HG03442 (cell line): ENCODE measurements around the gene SNUPN.

Source experiments
- ATAC-seq: cut with Tn5 transposase; IDR thresholded peaks from one replicate; pipeline ENCODE4 v1.9.1; 2021; ENCODE audit warnings: mild to moderate bottlenecking, moderate library complexity; ENCODE audit not compliant: unreplicated experiment

The SNUPN gene

DNA sequence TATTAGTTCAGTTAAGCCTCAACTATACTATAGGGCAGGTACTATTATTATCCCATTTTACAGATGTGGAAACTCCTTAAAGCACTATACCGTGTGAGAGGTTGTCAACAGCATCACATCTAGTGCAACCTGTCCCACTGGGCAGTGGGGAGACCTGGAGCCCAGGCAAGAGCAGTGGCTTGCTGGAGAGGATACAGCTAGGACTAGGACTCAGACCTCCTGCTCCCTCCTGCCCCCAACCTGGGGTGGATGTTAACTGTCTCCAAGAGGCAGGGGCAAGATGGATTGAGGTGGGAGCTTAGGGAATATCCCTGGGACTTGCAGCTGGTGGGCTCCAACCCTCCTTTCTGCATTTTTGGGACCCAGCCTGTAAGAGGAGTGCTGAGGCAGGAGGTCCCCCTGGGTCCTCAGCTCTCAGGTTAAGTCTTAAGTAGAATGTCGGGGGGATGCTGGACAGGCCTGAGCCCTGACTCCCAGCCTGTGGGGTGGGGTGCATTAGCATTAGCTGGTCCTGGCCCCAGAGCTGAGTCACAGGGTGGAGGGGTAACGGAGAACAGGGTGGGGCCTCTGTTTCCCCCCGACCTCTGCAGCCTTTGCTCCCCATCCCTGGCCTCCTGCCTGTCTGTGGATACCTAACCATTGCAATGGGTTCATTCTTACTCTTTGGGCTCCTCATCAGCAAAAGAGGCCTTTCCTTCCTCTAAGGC, 28.8 kb upstream of the SNUPN start:
- ATAC-seq = no peak

DNA sequence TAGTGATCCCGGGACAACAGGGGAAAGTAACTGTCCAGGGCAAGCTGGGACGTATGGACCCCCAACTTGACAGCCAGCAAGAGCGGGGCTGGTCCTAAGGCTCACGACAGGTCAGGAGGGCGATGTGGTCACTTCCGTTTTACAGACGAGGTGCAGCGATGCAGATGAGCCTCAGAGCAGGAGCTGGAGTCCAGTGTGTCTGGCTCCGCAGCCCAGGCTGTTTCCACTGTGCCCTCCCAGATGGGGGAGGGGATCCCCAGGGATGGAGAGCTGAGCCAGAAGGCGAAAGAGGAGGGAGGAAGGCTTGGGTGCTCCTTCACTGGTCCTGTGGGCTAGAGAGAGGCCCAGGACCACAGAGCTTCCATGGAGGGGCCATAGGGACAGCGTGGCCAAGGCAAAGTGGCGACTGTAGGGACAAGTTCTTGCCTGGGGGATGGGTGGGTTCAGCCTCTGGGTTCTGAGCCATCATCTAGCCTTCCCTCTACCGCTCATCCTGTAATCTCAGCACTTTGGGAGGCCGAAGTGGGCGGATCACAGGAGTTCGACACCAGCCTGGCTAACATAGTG, 27.9 kb upstream of the SNUPN start:
- ATAC-seq = no peak

DNA sequence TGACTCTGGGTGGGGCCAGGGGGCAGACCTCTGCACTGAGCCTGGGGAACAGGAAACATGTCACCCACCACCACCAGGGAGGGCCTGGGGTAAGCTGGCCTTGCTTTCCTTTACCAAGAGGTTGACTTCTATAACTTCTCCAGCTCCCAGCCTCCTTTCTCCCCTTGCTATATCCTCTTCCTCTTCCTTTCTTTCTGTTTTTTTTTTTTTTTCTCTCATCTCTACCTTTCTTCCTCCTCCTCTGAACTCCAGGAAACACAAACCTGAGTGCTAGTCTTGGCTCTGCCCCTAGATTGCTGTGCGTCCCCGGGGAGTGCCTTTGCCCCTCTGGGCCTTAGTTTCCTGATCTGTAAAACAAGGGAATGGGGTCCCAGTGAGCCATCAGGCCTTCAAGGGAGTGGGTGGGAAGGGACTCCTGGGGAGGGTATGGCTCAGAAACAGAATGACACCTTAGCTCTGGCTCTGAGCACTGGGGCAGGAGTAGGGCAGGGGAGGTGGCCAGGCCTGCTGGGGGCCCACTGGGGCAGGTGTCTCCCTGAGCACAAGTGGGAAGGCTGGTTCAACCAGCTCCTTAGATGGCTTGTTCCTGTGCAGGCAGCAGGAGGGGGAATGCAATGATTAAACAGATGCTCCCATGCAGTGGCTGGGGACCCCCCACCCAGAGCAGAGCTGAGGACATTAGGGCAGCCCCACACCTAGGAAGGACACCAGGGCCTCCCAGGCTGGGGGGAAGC, 26.5 kb upstream of the SNUPN start:
- no peak for ATAC-seq

DNA sequence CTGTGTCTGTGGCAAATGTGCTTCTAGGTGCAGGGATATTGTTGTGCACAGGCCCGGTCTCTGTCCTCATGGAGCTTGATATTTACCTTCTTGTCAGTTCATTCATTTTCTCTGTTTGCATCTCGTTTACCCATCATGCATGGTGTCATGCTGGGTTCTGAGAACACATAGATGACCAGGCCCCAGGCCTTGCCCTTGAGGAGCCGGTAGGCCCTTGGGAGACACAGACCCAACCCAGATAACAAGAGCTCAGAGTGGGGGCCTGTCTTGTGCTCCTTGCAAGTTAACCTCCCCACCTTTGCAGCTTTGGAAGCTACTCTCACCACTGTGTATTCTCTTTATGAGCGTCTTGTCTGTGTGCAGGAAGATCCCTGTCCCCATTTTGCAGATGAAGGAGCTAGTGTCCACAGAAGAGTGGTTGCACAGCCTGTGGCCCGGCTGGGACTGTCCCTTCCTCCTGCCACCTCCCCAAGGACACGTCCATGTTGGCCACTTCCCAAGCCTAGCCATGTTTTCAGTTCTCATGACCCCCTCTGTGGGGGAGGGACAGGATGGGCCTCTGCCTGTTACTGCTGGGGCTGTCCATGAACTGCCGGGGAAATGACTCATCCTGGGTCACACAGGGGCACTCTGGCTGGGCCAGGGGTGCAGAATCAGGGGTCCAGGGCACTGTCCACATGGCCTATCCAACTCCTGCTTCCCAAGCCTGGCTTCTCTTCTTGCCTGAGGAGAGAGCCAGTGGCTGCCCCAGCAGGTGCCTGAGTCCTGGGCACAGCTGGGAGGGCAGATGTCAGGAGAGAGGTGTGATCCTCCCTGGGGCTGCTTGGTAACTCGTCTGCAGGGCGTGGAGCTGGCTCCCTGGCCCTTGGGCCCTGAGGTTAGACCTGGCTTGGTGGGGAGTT, 25.6 kb upstream of the SNUPN start:
- ATAC-seq = no peak

DNA sequence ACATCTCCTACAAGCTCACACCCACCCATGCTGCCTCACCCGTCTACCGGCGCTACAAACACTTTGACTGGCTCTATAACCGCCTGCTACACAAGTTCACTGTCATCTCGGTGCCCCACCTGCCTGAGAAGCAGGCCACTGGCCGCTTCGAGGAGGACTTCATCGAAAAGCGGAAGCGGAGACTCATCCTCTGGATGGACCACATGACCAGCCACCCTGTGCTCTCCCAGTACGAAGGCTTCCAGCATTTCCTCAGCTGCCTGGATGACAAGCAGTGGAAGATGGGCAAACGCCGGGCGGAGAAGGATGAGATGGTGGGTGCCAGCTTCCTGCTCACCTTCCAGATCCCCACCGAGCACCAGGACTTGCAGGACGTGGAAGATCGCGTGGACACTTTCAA, 24.3 kb upstream of the SNUPN start:
- no peak for ATAC-seq

DNA sequence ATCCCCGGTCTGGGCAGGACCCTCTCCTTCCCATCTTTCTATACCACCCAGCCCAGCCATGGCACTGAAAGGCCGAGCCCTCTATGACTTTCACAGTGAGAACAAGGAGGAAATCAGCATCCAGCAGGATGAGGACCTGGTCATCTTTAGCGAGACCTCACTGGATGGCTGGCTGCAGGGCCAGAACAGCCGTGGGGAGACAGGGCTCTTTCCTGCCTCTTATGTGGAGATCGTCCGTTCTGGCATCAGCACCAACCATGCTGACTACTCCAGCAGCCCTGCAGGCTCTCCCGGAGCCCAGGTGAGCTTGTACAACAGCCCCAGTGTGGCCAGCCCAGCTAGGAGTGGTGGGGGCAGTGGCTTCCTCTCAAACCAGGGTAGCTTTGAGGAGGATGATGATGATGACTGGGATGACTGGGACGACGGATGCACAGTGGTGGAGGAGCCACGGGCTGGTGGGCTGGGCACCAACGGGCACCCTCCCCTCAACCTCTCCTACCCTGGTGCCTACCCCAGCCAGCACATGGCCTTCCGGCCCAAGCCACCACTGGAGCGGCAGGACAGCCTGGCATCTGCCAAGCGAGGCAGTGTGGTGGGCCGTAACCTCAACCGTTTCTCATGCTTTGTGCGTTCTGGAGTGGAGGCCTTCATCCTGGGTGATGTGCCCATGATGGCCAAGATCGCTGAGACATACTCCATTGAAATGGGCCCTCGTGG, 23.7 kb upstream of the SNUPN start:
- no peak for ATAC-seq

DNA sequence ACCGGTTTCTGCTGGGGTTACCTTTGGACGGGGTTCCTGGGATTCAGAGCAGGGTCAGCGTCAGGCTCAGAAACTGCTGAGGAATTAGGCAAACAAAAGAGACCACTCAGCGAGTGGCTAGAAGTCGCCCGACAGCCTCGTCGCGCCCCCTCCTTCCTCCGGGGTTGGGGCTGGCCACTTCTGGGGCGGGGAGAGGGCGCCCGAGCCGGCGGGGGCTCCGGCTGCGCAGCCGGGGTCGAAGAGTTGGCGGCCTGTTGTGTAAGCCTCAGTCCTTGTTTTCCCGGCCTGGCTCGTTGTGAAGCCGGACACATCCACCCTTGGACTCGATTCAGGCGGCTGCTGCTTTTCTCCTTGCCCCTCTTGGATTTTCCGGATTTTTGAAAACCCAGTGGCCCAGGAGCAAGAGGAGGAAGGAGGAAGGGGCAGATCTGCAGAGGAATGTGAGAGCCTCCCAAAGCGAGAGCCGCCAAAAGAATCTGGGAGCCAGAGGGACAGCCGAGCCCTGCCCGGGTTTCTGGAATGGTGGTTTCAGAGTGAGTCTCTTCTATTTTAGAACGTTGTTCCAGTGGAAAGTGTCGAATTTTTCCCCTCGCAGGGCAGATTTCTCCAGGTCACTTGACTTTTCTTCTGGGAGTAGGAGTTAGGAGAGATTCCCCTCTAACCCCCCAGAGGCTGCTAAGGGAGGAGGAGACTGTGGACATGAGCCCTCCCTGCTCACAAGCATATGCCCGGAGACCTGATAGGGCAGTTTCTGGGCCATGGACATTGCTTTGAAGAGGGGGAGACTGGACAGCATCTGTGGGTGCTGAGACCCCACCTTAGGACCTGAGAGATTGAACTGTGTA, 22.9 kb upstream of the SNUPN start:
- ATAC-seq = no peak

DNA sequence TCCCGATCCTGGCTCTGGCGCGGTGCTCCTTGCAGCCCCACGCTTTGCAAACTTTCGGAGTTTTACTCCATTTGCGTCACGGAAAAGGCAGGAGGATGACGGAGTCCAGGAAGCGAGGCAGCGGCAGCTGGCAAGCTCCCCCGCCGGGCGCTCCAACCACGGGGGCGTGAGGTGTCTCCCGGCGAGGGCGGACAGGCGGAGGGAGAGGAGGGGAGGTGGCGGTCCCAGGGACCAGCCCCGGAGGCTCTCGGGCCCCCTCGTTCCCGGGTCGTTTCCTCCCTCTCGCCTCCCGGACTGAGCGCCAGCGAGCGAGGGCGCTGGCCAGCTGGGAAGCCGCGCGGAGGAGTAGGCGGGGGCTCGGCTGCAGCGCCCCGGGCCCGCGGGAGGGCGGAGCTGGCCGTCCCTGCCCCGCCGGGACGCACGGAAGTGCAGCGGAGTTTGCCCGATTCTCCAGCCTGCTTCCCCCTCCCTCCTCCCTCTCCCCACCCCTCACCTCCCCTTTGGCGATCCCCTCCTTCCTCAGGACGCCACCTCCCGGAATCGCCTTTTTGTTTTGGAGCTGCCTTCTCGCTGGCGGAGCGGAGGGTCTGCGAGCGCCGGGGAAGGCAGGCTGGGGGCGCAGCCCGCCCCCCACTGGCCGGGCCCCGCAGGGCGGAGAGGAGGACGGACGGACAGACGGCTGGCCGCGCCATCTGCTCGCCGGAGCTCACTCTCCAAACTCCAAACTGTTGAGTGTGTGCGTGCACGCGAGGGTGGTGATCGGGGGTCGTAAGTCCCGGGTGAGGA, 22.0 kb upstream of the SNUPN start, which contains the start of gene SNX33:
Gene SNX33, plus strand, starts transcription at position 543 of the 786 bp plus-strand sequence. CDS start 1,191 bp downstream, outside the sequence.
- ATAC-seq = no peak

DNA sequence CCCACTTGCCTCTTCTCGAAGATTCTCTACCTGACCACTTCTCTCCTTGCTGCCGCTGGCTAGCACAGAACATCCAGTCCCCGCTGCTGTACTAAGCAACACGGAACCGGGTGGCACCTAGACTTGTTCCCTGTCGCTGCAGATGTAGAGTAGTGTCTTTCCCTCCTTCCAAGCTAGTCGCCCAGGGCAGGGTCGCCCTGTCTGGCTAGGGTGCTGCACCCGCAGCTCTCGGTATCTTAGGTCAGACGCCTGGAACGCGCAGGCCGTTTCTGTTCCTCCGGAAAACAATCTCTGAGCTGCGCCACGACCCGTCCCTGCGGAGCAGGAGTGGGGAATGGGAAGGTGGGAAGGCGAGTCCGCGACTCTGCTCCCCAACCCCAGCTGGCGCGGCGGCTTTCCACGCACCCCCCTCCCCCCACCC, 21.4 kb upstream of the SNUPN start:
- no peak for ATAC-seq

DNA sequence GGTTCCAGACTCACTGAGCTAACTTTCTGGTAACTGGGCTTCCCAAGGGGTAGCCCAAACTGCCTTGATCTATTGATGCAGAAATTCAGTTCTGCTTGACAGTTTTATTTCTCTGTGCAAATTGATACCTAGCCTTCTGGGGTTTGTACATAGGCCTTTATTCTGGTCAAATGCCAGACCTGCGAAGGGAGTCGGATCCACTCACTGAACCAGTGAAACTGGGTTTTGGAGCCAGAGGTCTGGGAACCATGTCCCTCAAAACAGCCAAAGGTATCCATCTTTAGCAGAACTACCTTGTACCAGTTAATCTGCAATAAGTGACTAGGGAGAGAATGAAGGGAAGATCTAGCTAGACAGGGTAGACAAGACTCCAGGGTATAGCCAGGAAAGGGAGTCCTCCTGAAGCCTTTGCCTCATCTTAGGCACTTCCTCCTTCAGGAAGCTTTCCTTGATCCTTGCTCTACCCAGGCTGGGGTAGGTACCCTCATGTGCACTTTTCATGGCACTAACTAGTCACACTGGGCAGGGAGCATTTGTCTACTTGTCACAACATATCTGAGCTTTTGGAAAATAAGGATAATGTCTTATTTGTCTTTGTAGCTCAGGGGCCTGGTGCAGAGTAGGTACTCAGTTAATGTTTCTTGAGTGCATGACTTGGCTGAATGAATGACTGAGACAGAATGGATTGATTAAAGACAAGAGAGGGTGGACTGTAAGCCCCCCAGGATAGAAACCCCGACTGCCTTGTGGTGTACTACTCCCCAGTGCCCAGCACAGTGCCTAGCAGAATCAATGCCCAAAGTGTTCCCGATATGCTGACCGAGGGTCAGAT, 20.8 kb upstream of the SNUPN start:
- no peak for ATAC-seq

DNA sequence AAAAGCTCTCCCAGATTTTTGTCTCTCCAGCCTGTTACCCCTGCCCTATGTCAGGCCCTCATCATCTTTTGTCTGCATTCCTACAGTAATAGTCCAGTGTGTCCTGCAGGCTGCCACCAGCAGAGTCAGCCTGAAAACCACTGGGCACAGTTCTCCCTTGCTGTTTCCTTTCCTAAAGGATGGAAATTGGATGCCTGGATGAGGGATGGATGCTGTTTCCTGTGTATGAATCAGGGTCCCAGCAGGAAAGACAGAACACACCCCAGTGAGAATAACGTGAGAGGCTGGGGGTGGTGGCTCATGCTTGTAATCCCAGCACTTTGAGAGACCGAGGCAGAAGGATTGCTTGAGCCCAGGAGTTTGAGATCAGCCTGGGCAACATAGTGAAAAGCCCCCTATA, 18.9 kb upstream of the SNUPN start:
- ATAC-seq = no peak

DNA sequence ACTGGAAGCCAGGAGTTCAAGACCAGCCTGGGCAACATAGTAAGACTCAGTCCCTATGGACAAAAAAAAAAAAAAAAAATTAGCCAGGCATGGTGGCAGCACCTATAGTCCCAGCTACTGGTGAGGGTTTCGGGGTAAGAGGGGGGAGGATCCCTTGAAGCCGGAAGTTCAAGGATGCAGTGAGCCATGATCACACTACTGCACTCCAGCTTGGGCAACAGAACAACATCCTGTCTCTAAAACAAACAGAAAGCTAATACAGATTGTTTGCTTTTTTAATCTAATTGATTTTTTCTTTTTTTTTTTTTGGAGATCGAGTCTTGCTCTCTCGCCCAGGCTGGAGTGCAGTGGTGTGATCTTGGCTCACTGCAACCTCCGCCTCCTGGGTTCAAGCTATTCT, 16.1 kb upstream of the SNUPN start:
- ATAC-seq = no peak

DNA sequence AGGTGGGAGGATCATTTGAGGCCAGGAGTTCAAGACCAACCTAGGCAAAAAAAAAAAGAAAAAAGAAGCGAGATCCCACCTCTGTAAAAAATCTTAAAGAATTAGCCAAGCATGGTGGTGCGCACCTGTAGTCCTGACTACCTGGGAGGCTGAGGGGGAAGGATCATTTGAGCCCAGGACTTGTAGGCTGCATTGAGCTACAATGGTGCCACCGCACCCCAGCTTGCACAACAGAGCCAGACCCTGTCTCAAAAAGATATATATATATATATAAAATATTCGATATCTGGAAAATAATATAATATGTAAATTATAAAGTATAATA, 15.6 kb upstream of the SNUPN start:
- no peak for ATAC-seq

DNA sequence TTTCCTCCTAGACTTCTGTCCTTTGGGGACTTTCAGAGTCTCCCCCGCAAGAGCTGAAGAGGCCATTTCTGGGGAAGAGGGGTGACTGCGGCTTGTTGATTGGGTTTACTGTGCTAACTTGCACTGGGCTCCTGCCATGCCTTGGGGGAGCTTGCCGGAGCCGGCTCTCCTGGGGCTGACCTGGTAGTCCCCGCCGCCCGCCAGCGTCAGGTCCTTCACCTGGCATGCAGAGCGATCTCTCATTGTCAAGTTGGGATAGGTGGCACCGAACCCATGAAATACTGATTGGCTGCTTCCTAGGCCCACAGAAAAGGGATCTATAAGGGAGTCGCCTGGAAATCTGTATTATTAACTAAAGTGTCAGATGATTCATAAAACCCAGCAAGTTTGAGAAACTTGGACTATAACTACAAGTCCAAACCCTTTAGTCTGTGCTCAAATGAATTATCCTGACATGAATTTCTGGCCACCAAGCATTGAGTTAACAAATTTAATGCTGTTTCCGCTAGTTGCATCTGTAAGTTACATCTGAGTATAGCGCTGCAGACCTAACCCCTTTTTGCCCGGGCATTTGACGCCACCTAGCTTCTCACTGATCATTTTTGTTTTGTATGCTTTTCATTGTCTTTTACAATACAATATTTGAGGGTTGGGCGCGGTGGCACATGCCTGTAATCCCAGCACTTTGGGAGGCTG, 15.1 kb upstream of the SNUPN start:
- ATAC-seq = peak; percentile 17

DNA sequence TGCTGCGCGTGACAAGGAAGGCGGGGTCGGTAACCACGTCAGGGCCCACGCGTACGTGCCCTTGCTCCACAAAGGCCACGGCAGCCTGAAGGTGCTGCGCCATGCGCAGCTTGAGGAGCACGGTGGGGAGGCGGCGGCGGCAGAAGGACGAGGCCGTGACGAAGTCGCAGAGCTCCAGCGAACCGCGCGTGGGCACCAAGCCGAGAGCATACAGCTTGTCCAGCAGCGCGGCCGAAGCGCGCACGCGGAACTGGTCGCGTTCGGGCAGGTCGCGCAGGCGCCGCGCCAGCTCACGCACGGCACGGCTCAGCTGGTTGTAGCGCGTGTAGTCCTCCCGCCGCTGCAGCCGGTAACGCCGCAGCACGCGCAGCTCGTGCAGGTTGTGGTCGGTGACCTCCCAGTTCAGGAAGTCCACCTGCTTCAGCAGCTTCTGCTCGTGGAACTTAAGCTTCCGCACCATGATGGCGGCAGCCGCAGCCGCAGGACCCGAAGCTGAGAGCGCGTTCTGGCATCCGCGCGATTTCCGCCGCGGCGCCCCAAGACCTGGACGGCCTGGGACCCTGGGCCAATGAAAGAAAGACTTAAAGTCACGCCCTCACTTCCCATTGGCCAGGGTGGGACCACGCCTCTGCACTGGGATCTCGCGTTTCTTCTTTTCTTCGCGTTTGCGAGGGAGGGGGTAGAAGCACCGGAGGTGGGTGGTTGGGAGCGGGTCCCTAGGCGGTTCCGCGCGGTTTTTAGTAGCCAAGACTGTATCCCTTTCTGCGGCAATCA, 14.4 kb upstream of the SNUPN start, which contains the start of gene IMP3:
Gene IMP3, minus strand, starts transcription at position 516 of the 774 bp plus-strand sequence. Its CDS starts 56 bp downstream, at position 460.
- ATAC-seq = peak; percentile 86

DNA sequence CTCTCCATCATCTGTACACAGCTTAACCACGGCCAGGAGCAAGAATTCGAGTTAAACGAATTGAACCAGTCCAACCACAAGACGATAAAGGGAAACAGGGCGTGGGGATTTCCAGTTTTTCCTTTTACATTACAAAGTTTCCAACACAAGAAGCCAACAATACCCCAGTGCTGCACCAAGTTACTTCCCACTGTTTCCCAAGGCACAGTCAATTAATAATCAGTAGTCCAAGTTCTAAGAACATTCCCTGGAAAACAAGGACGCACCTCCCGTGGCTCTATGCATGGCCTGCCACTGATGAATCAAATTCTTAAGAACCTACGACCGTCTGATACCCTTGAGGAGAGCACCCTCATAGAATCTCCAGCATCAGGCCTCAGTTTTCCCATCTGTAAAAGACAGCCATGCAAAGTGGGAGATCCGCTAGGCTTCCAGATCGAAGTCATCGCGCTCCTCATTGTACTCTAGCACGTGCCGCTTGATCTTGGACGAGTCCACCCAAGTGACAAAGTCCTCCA, 13.7 kb upstream of the SNUPN start:
- no peak for ATAC-seq
